Measurements from ENCODE around the gene LGR6. TPM values are rescaled to one million over a fixed set of nuclear protein-coding genes. Genes with fewer than 3 reads are reported as not detected.

The LGR6 gene
- total RNA-seq, 2 experiments from 2014 or later: 0.08 TPM; not detected in 1

DNA sequence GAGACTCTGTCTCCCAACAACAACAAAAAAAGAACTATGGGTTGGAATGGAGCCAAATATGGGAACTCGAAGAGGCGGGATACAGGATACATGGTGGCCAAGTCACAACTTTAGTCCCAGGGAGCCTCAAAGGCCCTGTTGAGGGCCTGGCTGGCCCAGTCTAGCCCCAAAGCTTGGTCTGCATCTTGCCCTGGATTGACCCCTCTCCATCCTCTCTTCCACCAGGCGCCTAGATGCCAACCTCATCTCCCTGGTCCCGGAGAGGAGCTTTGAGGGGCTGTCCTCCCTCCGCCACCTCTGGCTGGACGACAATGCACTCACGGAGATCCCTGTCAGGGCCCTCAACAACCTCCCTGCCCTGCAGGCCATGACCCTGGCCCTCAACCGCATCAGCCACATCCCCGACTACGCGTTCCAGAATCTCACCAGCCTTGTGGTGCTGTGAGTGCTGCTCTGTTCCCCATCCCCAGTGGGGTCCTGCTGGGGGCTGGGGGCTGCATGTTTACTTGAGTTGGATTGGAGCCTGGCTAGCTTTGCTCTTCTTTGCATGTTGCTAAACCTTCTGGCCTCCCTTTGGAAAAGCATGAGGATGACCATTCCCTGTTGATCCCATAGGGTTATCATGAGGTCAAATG, 82.6 kb downstream of the LGR6 start:
- Mint-ChIP-seq H3K27me3 (ENCODE audit: low read depth) (peaks cover 23% of the 10 kb centered on the region), H3K9me3 (ENCODE audit: insufficient read depth) (no peaks in the 10 kb centered on the region), H3K4me3 (no peak overlapping the region), H3K27ac (no peak overlapping the region), H3K36me3 (ENCODE audit: low read depth) (no peaks in the 10 kb centered on the region), H3K4me1 (ENCODE audit: low read depth) (peaks cover 4% of the 10 kb centered on the region)
- no peak for ATAC-seq
- DNase-seq: no peak
- POLR2A ChIA-PET: no interaction called here
- CTCF ChIA-PET: interaction anchor here (1.4 kb wide), 1 partner anchor 21 kb away, joined by 3 read pairs; no protein-coding TSS in a partner anchor

- H3K27me3 Mint-ChIP-seq (ENCODE audit: low read depth): peaks cover 23% of the 10 kb centered on the region
- H3K9me3 Mint-ChIP-seq (ENCODE audit: insufficient read depth): no peaks in the 10 kb centered on the region
- POLR2A ChIA-PET: no interaction called here
Measured at GRCh38 chr1:202276920-202277319, 83.3 kb downstream of the LGR6 start.

GRCh38 chr1:202278751-202279150, 85.2 kb downstream of the LGR6 start:
- Mint-ChIP-seq H3K27ac (no peak overlapping the region), H3K4me3 (no peak overlapping the region), H3K27me3 (ENCODE audit: low read depth) (peaks cover 26% of the 10 kb centered on the region), H3K4me1 (ENCODE audit: low read depth) (peaks cover 15% of the 10 kb centered on the region), H3K36me3 (ENCODE audit: low read depth) (no peaks in the 10 kb centered on the region), H3K9me3 (ENCODE audit: insufficient read depth) (no peaks in the 10 kb centered on the region)
- ATAC-seq (no peak), DNase-seq (no peak)
- ChIA-PET POLR2A (no interaction called here), CTCF (interaction anchor here (0.9 to 1.7 kb wide), 4 partner anchors 11 to 86 kb away, joined by 3 to 5 read pairs (median 4); partner anchors contain the start of gene LGR6)

More at GRCh38 chr1:202276920-202277319, 83.3 kb downstream of the LGR6 start:
- DNase-seq (no peak), ATAC-seq (no peak)
- CTCF ChIA-PET: interaction anchor here (1.4 kb wide), 1 partner anchor 22 kb away, joined by 3 read pairs; no protein-coding TSS in a partner anchor
- no peak overlapping the region for H3K27ac Mint-ChIP-seq
- H3K4me1 Mint-ChIP-seq (ENCODE audit: low read depth): peaks cover 6% of the 10 kb centered on the region
- no peak overlapping the region for H3K4me3 Mint-ChIP-seq
- H3K36me3 Mint-ChIP-seq (ENCODE audit: low read depth): no peaks in the 10 kb centered on the region

DNA sequence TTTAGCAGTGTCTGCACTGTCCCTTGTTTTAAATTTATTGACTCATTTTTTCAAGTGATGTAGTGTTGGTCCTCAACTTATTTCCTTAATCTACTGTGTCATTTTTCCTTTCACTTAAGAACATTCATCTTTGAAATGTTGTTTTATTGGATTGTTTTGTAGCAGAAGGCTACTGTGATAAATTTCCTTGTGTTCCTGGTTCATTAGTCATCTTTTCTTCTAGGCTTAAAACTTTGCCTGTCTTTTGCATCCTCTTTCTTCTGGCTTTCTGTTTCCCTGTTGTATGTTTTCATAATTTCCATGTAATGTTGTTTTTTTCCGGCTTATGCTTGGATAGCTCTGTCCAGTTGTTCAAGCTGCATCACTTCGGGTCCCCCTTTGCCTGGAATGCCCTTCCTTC, 86.2 kb downstream of the LGR6 start:
- Mint-ChIP-seq H3K9me3 (ENCODE audit: insufficient read depth) (no peaks in the 10 kb centered on the region), H3K27ac (no peak overlapping the region), H3K4me1 (ENCODE audit: low read depth) (peaks cover 18% of the 10 kb centered on the region), H3K27me3 (ENCODE audit: low read depth) (peaks cover 28% of the 10 kb centered on the region), H3K4me3 (no peak overlapping the region), H3K36me3 (ENCODE audit: low read depth) (no peaks in the 10 kb centered on the region)
- CTCF ChIA-PET: interaction anchor here (0.9 kb wide), 1 partner anchor 34 kb away, joined by 3 read pairs; no protein-coding TSS in a partner anchor
- DNase-seq (no peak), ATAC-seq (no peak)
- POLR2A ChIA-PET: no interaction called here

DNA sequence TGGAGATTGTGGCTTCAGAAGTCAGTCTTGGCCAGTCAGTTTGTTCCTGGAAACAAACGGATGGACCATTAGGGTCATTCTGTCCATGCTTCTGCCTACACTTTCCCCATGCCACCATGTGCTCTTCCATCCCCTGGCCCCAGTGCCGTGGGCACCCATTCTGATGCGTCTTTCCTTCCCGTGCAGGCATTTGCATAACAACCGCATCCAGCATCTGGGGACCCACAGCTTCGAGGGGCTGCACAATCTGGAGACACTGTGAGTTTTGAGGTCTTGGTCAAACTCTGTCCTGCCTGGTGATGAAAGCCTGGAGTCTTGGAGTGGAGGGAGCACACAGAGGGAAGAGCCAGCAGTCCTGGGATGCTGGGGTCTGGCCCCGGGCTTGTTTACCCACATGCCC, 87.0 kb downstream of the LGR6 start:
- Mint-ChIP-seq H3K4me1 (ENCODE audit: low read depth) (peaks cover 18% of the 10 kb centered on the region), H3K9me3 (ENCODE audit: insufficient read depth) (no peaks in the 10 kb centered on the region), H3K36me3 (ENCODE audit: low read depth) (no peaks in the 10 kb centered on the region), H3K27ac (no peak overlapping the region), H3K4me3 (no peak overlapping the region), H3K27me3 (ENCODE audit: low read depth) (peaks cover 28% of the 10 kb centered on the region)
- no peak for DNase-seq
- CTCF ChIA-PET: no interaction called here
- POLR2A ChIA-PET: interaction anchor here (0.7 kb wide), 1 partner anchor 408 kb away, joined by 3 read pairs; no protein-coding TSS in a partner anchor
- no peak for ATAC-seq

GRCh38 chr1:202281316-202282024, 87.9 kb downstream of the LGR6 start:
- ChIA-PET CTCF (interaction anchor here (1.0 to 1.3 kb wide), 2 partner anchors 88 to 93 kb away, joined by 3 read pairs; no protein-coding TSS in a partner anchor), POLR2A (interaction anchor here (0.7 to 1.0 kb wide), 2 partner anchors 61 to 409 kb away, joined by 3 read pairs; partner anchors contain the start of gene UBE2T)
- no peak for ATAC-seq
- no peak overlapping the region for H3K27ac Mint-ChIP-seq
- peaks cover 28% of the 10 kb centered on the region for H3K27me3 Mint-ChIP-seq (ENCODE audit: low read depth)
- no peak overlapping the region for H3K4me3 Mint-ChIP-seq
- no peak for DNase-seq
- H3K4me1 Mint-ChIP-seq (ENCODE audit: low read depth): peaks cover 18% of the 10 kb centered on the region
- no peaks in the 10 kb centered on the region for H3K36me3 Mint-ChIP-seq (ENCODE audit: low read depth)
- H3K9me3 Mint-ChIP-seq (ENCODE audit: insufficient read depth): no peaks in the 10 kb centered on the region

DNA sequence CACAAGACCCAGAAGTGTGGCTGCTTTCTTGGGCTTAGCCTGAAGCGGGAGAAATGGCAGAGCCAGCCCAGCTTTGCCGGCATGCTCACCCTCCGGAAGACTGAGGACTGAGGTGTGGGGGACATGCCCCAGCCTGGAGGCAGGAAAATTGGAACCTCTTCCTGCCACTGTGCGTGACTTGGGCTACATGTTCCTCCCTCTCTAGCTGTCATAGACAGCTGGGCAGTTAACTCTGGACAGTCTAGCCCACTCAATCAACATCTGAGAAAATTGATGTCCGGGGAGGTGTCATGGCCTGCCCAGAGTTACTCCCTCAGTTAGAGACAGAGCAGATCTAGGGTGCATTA, 88.4 kb downstream of the LGR6 start:
- ChIA-PET CTCF (interaction anchor here (1.0 to 1.8 kb wide), 3 partner anchors 7 to 93 kb away, joined by 3 to 10 read pairs (median 3); no protein-coding TSS in a partner anchor), POLR2A (interaction anchor here (1.0 kb wide), 1 partner anchor 60 kb away, joined by 3 read pairs; the partner anchor contains the start of gene UBE2T)
- no peak for ATAC-seq
- peaks cover 27% of the 10 kb centered on the region for H3K27me3 Mint-ChIP-seq (ENCODE audit: low read depth)
- no peak overlapping the region for H3K4me3 Mint-ChIP-seq
- H3K4me1 Mint-ChIP-seq (ENCODE audit: low read depth): peaks cover 18% of the 10 kb centered on the region
- no peak overlapping the region for H3K27ac Mint-ChIP-seq
- H3K36me3 Mint-ChIP-seq (ENCODE audit: low read depth): no peaks in the 10 kb centered on the region
- DNase-seq: no peak
- no peaks in the 10 kb centered on the region for H3K9me3 Mint-ChIP-seq (ENCODE audit: insufficient read depth)

GRCh38 chr1:202282596-202283283, 89.1 kb downstream of the LGR6 start:
- DNase-seq: no peak
- POLR2A ChIA-PET: interaction anchor here (0.6 kb wide), 1 partner anchor 636 kb away, joined by 3 read pairs; no protein-coding TSS in a partner anchor
- ATAC-seq: no peak
- CTCF ChIA-PET: interaction anchor here (1.0 to 1.9 kb wide), 3 partner anchors 8 to 96 kb away, joined by 3 to 10 read pairs (median 5); no protein-coding TSS in a partner anchor
- Mint-ChIP-seq H3K27ac (no peak overlapping the region), H3K9me3 (ENCODE audit: insufficient read depth) (no peaks in the 10 kb centered on the region), H3K36me3 (ENCODE audit: low read depth) (no peaks in the 10 kb centered on the region), H3K4me3 (no peak overlapping the region), H3K27me3 (ENCODE audit: low read depth) (peaks cover 32% of the 10 kb centered on the region), H3K4me1 (ENCODE audit: low read depth) (peaks cover 18% of the 10 kb centered on the region)

DNA sequence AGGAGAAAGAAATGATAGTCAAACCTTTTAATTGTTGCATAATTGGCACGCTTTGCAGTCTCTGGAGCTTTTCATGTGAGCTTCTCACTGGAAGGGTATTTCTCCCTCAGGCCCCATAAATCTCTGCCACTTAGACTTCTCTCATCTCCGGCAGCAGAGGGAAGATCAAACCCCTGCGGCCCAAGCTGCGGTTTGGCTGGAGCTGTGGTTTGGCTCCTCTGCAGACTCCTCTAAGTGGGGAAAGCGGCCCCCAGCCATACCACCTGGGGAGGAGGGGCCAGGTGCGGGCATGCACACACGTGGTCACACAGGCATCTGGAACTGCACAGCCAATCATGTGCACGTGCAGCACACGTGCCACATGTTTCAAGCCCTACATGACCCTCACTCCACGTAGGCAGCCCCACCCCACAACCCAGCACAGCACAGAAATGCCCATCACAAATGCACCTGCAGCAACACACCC, 89.8 kb downstream of the LGR6 start:
- no peak overlapping the region for H3K4me3 Mint-ChIP-seq
- peak; percentile 43 for ATAC-seq
- H3K27ac Mint-ChIP-seq: no peak overlapping the region
- no peaks in the 10 kb centered on the region for H3K9me3 Mint-ChIP-seq (ENCODE audit: insufficient read depth)
- peaks cover 33% of the 10 kb centered on the region for H3K27me3 Mint-ChIP-seq (ENCODE audit: low read depth)
- ChIA-PET CTCF (interaction anchor here (1.0 to 1.9 kb wide), 3 partner anchors 9 to 97 kb away, joined by 3 to 10 read pairs (median 5); no protein-coding TSS in a partner anchor), POLR2A (interaction anchor here (0.6 kb wide), 1 partner anchor 637 kb away, joined by 3 read pairs; no protein-coding TSS in a partner anchor)
- no peaks in the 10 kb centered on the region for H3K36me3 Mint-ChIP-seq (ENCODE audit: low read depth)
- peaks cover 18% of the 10 kb centered on the region for H3K4me1 Mint-ChIP-seq (ENCODE audit: low read depth)
- peak; percentile 44 for DNase-seq

- POLR2A ChIA-PET: no interaction called here
- DNase-seq: no peak
- Mint-ChIP-seq H3K4me3 (no peak overlapping the region), H3K9me3 (ENCODE audit: insufficient read depth) (no peaks in the 10 kb centered on the region), H3K4me1 (ENCODE audit: low read depth) (peaks cover 18% of the 10 kb centered on the region), H3K27ac (no peak overlapping the region), H3K27me3 (ENCODE audit: low read depth) (peaks cover 34% of the 10 kb centered on the region), H3K36me3 (ENCODE audit: low read depth) (no peaks in the 10 kb centered on the region)
- CTCF ChIA-PET: interaction anchor here (1.2 to 1.9 kb wide), 3 partner anchors 9 to 33 kb away, joined by 4 to 10 read pairs (median 5); no protein-coding TSS in a partner anchor
- no peak for ATAC-seq
Measured at GRCh38 chr1:202283991-202284390, 90.4 kb downstream of the LGR6 start.

- Mint-ChIP-seq H3K4me3 (no peak overlapping the region), H3K4me1 (ENCODE audit: low read depth) (peaks cover 18% of the 10 kb centered on the region), H3K9me3 (ENCODE audit: insufficient read depth) (no peaks in the 10 kb centered on the region), H3K27me3 (ENCODE audit: low read depth) (peaks cover 25% of the 10 kb centered on the region), H3K27ac (no peak overlapping the region), H3K36me3 (ENCODE audit: low read depth) (no peaks in the 10 kb centered on the region)
- DNase-seq: no peak
- ChIA-PET CTCF (interaction anchor here (0.9 to 1.0 kb wide), 2 partner anchors 10 to 12 kb away, joined by 3 read pairs; no protein-coding TSS in a partner anchor), POLR2A (no interaction called here)
- no peak for ATAC-seq
Measured at GRCh38 chr1:202285908-202286307, 92.3 kb downstream of the LGR6 start.
